ENCODE results near the gene KATNB1.
"Not testable (repeated sequence)": the region's sequence is repeated elsewhere in the genome, so short reads cannot be mapped to it uniquely, and the experiment has no call there.

The KATNB1 gene

DNA sequence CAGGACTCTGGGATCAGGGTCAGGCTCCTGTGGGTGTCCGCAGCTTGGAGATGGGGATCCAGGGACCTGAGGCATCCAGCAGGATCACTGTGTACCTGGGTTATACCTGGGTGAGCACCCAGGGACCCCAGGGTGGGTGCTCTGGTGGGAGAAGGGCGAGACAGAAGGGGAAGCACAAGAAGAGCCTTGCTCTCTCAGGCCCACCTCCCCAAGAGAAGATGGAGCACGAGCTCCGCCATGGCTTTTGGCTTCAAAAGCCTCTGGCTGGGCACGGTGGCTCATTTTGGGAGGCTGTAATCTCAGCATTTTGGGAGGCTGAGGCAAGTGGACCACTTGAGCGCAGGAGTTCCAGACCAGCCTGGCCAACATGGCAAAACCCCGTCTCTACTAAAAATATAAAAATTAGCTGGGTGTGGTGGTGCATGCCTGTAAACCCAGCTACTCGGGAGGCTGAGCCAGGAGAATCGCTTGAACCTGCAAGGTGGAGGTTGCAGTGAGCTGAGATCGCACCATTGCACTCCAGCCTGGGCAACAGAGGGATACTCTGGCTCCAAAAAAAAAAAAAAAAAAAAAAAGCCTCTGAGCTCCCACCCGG, 32.1 kb upstream of the KATNB1 start:
- DNase-seq = no peak

- DNase-seq = no peak
Observed at GRCh38 chr16:57704011-57704904, 31.3 kb upstream of the KATNB1 start.

DNA sequence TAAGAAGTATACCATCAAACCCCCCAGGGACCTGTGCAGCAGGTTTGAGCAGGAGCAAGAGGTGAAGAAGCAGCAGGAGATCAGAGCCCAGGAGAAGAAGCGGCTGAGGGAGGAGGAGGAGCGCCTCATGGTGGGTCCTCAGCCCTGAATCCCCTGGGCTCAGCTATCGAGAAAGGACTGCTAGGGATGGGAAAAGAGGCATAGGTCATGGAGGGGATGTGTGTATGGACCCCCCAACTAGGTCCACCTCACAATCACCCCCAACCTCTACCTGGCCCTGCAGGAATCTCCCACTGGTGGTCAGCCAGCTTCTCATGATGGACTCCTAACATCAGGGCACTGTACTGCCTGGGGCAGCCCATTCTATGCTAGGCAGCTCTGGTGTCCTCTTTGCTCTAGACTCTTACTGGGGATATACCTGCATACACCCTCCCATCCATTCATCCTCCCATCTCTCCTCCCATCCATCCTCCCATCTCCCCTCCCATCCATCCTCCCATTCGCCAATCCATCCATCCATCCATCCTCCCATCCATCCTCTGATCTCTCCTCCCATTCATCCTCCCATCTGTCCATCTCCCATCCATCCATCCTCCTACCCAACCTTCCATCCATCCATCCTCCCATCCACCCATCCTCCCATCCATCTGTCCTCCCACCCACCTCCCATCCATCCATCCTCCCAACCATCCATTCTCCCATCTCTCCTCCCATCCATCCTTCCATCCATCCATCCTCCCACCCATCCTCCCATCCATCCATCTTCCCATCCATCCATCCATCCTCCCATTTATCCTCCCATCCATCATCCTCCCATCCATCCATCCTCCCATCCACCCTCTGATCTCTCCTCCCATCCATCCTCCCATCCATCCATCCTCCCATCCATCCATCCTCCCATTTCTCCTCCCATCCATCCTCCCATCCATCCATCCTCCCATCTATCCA, 30.4 kb upstream of the KATNB1 start:
- no peak for DNase-seq

DNA sequence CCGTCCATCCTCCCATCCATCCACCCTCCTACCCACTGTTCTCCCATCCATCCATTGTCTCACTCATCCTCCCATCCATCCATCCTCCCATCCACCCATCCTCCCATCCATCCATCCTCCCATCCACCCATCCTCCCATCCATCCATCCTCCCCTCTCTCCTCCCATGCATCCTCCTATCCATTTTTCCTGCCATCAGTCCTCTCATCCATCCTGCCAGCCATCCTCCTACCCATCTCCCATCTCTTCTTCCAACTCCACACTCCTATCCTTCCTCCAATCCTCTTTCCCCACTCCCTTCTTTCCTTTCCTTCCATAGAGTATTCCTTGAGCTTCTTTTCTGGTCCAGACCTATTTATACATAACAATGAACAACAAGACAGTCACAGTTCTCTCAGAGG, 28.9 kb upstream of the KATNB1 start:
- no peak for DNase-seq

- DNase-seq = no peak
Observed at GRCh38 chr16:57707331-57707730, 28.2 kb upstream of the KATNB1 start.

- DNase-seq = no peak
Observed at GRCh38 chr16:57708168-57708567, 27.4 kb upstream of the KATNB1 start.

- no peak for DNase-seq
Observed at GRCh38 chr16:57709663-57710062, 25.9 kb upstream of the KATNB1 start.

- peak; percentile 88 for DNase-seq
Observed at GRCh38 chr16:57711346-57711745, 24.2 kb upstream of the KATNB1 start.

DNA sequence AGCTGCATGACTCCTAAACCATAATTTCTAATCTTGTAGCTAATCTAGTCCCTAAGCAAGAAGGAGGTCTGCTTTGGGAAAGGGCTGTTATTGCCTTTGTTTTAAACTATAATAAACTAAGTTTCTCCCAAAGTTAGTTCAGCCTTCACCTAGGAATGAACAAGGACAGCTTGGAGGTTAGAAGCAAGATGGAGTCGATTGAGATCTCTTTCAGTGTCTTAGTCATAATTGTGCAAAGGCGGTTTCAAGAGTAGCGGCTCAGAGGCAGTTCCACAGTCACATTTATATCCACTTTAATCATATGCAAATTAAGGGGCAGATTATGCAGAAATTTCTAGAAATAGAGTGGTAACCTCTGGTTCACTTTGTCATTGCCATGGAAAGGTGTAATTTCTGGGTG, 23.6 kb upstream of the KATNB1 start:
- DNase-seq = peak; percentile 38

DNA sequence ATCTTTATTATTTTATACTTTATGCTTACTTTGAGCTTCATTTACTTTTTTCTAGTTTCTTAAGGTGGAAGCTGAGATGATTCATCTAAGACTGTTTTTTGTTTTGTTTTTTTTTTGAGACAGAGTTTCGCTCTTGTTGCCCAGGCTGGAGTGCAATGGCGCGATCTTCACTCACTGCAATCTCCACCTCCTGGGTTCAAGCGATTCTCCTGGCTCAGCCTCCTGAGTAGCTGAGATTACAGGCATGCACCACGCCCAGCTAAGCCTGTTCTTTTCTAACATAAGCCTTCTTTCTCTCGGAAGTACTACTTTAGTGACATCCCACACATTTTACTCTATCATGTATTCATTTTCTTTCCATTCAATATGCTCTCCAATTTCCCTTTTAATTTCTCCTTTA, 23.0 kb upstream of the KATNB1 start:
- DNase-seq = not testable (repeated sequence)

DNA sequence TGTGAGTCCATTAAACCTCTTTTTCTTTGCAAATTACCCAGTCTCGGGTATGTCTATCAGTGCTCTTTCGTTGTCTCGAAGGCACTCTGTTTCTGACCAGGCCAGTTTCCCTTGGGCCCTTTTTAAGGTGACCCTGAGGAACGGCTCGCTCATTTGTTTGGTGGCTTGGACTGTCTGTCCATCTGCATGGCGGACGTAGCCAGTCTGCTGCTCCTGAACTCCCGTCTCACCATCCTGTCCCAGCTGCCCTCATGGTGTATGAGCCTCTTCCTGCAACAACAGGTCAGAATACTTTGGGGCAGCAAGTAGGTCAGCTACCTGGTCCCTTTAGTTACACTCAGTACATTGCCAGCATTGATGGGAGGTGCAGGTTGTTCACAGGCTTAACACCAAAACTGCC, 22.0 kb upstream of the KATNB1 start:
- no peak for DNase-seq

DNA sequence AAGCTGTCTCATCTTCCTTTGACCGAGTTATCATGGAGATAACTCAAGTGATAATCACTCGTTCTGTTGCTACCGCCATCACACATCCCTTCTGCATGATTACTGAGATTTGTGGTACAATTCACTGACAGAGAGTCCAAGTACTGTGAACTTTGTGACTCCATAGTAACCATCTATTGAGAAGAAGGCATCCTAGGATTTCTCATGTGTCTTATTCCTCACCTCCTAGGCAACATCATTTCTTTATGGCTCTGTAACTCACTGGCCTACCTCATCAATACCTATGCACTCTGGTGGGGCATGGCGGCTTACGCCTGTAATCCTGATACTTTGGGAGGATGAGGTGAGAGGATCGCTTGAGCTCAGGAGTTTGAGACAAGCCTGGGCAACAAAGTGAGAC, 21.5 kb upstream of the KATNB1 start:
- no peak for DNase-seq

- no peak for DNase-seq
Observed at GRCh38 chr16:57720142-57720575, 15.4 kb upstream of the KATNB1 start.

DNA sequence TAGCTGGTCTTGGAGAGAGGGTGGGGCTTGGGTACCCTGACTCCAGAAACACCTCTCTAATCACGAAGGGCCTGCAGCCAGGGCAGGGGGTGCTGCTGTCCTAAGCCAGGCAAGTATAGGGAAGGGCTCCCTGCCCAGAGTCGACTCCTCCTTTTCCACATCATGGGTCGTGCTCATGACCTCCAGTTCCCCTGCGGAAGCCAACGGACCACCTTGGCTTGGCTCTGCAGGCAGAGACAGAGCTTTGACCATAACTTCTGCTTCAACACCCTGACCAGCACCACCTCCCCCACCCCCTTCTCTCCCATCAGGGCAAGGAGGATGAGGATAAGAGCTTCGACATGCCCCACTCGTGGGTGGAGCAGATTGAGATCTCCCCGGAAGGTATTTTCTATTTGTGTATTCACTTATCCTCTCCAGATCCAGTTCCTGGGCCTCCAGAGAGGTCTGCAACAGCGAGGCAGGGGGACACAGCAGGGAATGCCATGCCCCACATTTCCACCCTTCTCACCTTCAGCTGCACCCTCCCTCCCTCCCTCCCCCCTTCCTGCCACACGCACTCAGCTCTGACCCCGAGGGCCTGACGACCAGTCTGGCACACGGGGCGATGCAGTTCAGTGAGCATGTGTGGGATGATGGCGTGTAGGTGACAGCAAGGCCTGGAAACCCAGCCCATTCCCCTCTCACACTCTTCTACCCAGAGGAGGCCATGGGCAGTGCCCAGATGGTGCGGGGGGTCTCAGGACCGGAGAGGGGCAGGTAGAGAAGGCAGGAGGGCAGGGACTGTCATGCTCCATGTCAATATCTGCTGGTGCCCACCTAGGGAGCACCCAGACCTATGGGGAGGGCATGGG, 14.0 kb upstream of the KATNB1 start:
- DNase-seq = no peak

- DNase-seq = no peak
Observed at GRCh38 chr16:57722210-57722499, 13.4 kb upstream of the KATNB1 start.

DNA sequence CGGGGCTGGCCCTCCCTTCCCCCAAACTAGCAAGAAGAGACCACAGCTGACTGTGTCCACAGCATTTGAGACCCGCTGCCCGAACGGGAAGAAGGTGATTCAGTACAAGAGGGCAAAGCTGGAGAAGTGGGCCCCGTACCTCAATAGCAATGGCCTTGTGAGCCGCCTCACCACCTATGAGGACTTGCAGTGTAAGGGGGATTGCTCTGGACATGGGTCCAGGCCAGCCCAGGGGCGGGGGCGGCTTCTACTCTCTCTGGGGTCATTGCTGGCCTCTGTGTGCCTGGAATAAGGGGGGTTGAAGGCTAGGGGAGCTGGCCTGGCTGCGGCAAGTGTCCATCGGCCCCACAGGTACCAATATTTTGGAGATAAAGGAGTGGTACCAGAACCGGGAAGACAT, 12.9 kb upstream of the KATNB1 start:
- DNase-seq = no peak

GRCh38 chr16:57723170-57723569, 12.4 kb upstream of the KATNB1 start:
- no peak for DNase-seq

DNA sequence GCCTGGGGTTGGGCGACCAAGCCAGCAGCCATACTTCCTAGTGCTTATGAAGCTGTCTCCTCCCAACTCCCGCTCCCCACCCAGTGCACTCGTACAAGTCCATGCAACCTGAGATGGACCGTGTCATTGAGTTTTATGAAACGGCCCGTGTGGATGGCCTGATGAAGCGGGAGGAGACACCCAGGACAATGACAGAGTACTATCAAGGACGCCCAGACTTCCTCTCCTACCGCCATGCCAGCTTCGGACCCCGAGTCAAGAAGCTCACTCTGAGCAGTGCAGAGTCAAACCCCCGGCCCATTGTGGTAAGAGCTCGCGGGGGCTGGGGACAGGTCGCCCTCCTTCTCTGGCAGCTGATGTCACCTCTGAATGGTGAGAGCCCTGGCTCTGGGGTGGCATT, 11.0 kb upstream of the KATNB1 start:
- DNase-seq = no peak

GRCh38 chr16:57725151-57725550, 10.4 kb upstream of the KATNB1 start:
- DNase-seq = no peak

- DNase-seq = no peak
Observed at GRCh38 chr16:57725554-57725953, 10.0 kb upstream of the KATNB1 start.

- DNase-seq = no peak
Observed at GRCh38 chr16:57725976-57726375, 9.6 kb upstream of the KATNB1 start.

- DNase-seq = no peak
Observed at GRCh38 chr16:57726433-57726947, 9.1 kb upstream of the KATNB1 start.

Measured in NCI-H2171 (cell line).